Measurements from ENCODE around the gene TNS3.

Gene TNS3

GRCh38 chr7:47540387-47541350 is 41.2 kb downstream of the TNS3 start:
- DNase-seq (ENCODE audit: low spot score), result no peak

GRCh38 chr7:47540053-47540386 is 41.9 kb downstream of the TNS3 start:
- DNase-seq (ENCODE audit: low spot score), result no peak

DNA sequence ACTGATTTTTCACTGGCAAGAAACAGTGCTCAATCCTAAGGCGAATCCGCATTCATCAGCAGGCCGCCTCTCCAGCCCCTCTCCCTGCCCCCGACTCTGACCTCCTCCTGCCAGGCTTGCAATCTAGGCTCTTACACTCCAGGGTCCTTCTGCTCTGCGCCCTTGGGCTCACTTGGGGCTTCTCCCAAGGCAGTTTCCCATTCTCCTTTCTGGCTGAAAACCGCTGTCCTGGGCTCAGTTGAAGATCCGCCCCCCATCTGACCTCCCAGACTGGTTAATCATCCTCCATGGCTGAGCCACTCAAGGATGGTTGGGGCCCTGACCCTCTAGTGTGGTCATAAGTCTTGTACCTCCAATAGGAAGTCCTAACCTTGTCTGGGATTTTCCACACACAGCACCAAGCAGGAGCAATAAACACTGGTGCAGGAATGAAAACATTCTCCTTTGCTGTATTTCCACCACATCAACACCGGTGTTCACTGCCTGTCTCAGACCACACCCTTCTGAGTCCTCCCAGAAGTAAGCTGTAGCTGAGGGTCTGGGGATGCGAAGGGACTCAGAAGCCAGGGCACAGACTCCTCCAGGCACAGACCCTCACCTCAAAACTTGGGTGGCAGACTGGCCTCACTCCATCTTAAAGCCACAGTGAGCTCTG is 42.4 kb downstream of the TNS3 start:
- no peak for DNase-seq (ENCODE audit: low spot score)

DNA sequence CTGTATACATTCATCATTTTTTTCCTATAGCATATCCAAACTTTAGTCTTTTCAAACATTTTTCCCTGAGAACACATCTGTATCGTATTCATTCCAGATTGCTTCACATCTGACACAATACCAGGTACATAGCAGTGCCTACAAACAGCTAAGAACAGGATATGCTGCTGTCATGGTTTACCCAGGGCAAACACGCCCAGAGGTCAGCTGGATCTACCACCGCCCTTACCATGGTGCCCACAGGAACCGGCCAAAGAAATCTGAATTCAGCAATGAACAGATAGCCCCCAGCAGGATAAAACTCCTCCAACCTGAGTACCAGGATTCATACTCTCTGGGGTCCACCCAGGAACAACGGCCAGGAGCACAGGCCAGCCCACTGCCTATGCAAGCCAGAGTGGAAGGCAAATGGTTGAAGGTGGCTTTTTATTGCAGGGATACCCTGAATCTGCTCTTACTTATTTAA is 43.0 kb downstream of the TNS3 start:
- DNase-seq (ENCODE audit: low spot score), result no peak

- no peak for DNase-seq (ENCODE audit: low spot score)
Observed at GRCh38 chr7:47537716-47538675, 43.9 kb downstream of the TNS3 start.

GRCh38 chr7:47536661-47537611 is 45.0 kb downstream of the TNS3 start:
- DNase-seq (ENCODE audit: low spot score), result peak; percentile 94

- DNase-seq (ENCODE audit: low spot score), result no peak
Observed at GRCh38 chr7:47535704-47536628, 45.9 kb downstream of the TNS3 start.

DNA sequence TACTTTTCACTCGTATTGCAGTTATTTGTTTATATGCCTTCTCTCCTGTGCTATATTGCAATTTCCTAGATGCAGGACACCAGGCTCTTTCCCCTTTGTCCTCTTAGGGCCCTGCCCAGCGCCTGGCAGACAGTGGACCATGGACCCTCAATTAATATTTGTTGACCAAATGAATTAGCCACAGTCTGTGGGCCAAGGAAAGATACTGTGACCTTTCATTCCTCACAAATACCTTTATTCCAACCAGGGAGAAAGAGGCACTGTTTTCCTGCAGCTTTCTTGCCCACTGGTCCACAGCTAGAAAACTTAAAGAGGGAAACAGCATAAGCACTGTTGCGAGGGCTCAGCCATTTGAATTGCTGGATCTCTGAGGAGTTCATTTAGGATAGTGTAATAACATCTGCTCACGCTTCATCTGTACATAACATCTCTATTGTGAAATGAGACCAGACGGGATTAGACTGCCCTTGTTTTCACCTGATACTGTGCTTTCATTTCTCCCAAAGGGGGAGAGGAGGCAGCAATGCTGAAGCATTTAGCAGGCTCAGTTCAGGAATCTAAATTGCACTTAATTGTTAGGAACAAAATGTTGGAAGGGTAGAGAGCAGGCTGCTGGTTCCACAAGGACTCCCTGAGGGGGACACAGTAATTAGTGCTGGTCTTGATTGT is 46.7 kb downstream of the TNS3 start:
- DNase-seq (ENCODE audit: low spot score), result no peak

- DNase-seq (ENCODE audit: low spot score), result no peak
Observed at GRCh38 chr7:47534322-47535034, 47.4 kb downstream of the TNS3 start.

DNA sequence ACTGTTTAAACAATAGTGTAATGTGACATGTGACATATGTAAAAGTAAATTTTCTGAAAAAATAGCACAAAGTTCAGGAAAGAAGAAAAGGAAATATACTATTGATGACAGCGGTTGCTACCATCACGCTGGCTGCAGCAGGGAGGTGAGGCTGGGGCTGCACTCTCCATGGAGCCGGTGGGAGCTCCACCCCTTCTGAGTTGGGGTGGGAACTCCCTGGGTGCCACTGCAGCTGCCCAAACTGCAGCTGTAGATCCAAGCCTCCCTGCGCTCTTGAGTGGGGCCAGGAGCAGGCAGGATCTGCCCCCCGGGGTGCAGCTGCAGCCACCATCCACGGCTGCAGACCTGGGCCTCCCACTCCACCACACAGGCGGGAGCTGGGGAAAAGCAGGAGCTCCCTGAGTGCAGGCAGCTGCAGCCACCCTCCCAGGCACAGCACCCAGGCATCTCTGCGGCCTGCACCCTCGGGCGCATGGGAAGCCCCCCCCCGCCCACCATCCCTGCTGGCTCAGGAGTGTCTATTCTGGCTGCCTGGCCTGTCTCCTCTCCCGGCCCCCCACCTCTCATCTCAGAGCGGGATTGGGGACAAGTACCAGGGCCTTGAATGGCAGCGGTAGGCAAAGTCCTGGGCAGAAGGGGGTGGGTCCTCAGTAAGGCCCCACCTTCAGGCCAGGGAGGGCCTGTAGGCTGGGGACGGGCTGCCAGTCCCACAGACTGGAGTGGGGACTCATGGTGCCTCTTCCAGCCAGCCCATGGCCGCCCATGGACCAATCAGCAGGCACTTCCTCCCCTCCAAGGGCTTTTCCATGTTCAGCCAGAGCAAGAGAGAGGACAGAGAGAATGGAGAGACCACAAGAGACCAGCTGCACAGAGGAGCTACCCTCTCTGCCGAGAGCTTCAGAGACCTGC is 50.1 kb downstream of the TNS3 start:
- DNase-seq (ENCODE audit: low spot score), result no peak

GRCh38 chr7:47529826-47530555 is 51.9 kb downstream of the TNS3 start:
- no peak for DNase-seq (ENCODE audit: low spot score)

- no peak for DNase-seq (ENCODE audit: low spot score)
Observed at GRCh38 chr7:47529405-47529804, 52.5 kb downstream of the TNS3 start.

- DNase-seq (ENCODE audit: low spot score), result no peak
Observed at GRCh38 chr7:47528471-47528870, 53.4 kb downstream of the TNS3 start.

DNA sequence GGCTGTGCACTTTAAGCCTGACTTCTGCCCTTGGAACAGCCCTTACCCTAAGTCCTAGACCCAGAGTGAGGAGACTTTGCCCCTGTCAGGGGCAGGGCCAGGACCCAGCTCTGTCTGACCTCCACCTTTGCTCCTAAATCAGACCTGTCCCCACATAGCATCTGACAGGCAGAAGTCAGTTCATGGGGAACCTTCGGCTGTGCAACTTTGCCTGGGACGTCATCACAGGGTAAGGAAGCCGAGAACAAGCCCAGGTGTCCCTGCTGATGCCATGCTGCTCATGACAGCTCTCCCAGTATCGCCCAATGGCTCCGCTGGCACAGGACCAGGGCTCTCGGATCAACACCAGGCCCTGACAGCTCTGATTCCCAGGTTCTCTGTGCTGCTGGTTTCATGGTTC is 55.4 kb downstream of the TNS3 start:
- DNase-seq (ENCODE audit: low spot score), result no peak

DNA sequence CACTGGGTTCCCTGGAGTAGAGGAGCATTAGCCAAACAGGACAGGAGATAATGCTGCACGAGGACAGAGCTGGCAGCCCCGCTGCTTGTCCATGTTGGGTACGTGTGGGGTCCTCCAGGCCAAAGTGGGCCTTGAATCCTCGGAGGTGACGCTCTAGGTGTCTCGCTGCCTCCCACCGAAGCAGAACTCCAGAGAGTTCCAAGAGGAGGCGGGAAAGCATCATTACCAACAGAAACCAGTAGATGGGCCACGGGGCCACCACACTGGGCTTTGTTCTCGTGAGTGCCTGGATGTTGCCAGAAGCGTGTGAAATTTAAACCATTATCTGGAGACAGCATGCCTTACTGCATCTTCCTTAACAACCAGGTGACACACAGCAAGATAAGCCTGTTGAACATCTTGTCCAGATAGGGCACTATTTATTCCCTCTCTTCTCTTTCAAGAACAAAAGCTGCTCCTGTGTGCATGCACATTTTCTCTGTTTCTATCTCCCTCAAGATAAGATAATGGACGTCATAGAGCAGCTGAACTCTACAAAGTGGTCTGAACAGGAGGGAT is 56.8 kb downstream of the TNS3 start:
- no peak for DNase-seq (ENCODE audit: low spot score)

- DNase-seq (ENCODE audit: low spot score), result no peak
Observed at GRCh38 chr7:47523401-47523800, 58.5 kb downstream of the TNS3 start.
